ENCODE measurements around the gene LRRC74A. TPM values are rescaled to one million over a fixed set of nuclear protein-coding genes. Genes with fewer than 3 reads are reported as not detected.
"Not testable (repeated sequence)": the region's sequence is repeated elsewhere in the genome, so short reads cannot be mapped to it uniquely, and the experiment has no call there.

The LRRC74A gene
- total RNA-seq, 2 experiments from 2014 or later: not detected

DNA sequence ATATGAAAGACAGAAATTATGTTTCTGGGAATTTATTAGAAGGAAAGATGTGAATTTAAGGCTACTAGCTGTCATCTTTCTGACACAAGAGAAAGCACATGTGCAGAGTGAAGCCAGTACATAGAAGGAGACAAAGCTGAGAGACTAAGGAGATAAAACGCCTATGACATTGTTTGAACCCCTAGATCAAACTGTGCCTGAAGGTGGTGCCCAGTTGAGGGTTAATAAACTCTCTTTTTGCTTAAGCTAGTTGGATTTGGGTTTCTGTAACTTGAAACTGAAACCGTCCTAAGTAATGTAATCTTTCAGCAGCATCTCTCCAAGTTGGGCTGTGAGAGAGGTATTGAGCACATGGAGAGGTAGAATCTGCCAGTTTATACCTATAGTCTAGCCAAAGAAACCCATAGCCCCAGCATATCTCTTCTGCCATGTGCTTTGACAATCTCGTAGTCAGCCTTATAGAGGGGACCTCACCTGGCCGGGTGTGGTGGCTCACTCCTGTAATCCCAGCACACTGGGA lies 84.2 kb downstream of the LRRC74A start:
- ChIA-PET CTCF (interaction anchor here (0.9 to 1.5 kb wide), 4 partner anchors 10 to 160 kb away, joined by 3 to 5 read pairs (median 4); no protein-coding TSS in a partner anchor), POLR2A (interaction anchor here (0.6 kb wide), 1 partner anchor 163 kb away, joined by 4 read pairs; no protein-coding TSS in a partner anchor)

DNA sequence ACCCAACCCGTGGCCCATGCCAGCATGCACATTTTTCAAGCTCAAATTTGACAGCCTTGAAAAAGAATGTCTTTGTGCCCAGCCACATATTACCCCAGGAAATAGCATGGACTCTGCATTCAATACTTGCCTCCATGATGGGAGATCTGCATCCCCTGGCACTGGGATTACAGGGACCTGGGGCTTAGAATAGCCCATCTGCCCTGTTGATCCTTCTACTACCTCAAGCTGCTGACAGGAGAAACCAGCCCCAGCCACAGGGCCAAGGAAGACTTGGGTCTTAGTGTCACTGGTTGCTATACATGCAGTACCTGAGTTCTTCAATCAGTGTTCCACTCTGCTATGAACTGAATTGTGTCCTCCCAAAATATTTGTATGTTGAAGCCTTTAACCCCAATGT lies 85.3 kb downstream of the LRRC74A start:
- POLR2A ChIA-PET: no interaction called here
- CTCF ChIA-PET: interaction anchor here (0.8 to 2.9 kb wide), 7 partner anchors 9 to 159 kb away, joined by 3 to 14 read pairs (median 5); no protein-coding TSS in a partner anchor

DNA sequence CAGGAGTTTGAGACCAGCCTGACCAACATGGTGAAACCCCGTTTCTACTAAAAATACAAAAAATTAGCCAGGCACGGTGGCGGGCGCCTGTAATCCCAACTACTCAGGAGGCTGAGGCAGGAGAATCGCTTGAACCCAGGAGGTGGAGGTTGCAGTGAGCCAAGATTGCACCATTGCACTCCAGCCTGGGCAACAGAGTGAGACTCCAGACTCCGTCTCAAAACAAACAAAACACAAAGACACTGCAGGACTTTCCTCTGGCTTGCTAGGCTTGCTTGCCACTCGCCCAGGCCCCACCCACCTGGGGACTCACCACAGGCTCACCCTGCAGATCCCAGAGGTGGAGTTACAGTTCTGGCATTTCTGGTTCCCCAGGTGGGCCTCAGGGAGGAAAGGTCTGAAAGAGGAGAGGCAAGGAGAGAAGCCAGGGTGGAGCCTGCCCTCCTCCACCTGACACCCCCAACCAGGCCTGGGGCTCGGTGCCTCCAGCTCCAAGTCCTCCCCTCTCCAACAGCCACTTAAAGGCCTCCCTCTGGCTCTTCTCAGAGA lies 88.4 kb downstream of the LRRC74A start:
- POLR2A ChIA-PET: not testable (repeated sequence)
- CTCF ChIA-PET: interaction anchor here (0.6 to 7.4 kb wide), 12 partner anchors 10 to 155 kb away, joined by 3 to 57 read pairs (median 10); no protein-coding TSS in a partner anchor

DNA sequence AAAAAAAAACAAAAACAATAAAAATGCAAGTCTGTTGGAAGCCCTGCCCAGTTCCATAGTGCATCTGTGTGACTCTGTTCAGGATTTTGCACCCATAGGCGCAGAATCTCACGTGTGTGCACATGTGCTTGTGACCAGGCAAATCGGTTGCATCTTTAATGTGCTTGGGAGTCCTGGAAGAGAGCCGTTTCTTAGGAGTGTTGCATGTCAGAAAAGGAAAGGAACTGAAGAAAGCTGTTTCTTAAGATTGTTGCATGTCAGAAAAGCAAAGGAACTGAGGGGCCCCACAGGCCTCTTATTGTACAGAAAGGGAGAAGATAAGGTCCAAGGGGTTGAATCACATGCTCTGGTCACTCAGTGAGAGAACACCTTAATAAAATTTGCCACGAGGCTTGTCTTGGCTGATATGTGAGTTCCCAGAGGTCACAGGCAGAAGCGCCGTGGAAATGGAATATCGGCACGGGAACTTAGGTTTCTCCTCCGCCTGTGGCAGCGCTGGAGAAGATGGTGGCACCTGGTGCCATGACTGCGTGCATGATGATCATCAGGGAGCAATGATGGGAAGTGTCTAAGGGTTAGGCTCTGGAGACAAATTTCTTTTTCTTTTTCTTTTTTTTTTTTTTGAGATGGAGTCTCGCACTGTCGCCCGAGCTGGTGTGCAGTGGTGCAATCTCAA lies 90.0 kb downstream of the LRRC74A start:
- ChIA-PET CTCF (interaction anchor here (0.8 to 7.4 kb wide), 4 partner anchors 129 to 154 kb away, joined by 3 to 57 read pairs (median 5); no protein-coding TSS in a partner anchor), POLR2A (no interaction called here)

DNA sequence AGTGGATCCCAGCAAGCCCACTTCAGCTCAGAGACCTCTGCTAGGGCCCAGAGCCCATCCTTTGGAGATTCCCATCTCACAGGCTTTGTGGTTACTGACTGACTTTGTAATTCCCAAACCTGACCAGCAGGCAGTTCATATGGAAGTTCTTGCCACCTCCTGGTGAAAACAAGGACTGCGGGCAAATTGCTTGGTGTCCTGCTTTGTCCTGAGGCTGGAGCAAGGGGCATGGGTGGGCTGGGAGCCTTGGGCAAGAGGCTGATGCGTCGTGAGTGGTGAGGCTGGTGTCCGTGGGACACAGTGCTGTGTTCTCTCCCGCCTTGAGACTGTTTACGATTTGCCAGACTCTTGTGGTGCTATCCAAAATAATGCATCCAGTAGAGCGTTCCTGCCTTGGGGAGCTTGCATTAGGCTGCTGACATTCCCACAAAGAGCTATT lies 91.0 kb downstream of the LRRC74A start:
- ChIA-PET POLR2A (no interaction called here), CTCF (interaction anchor here (0.8 to 7.4 kb wide), 5 partner anchors 17 to 153 kb away, joined by 3 to 57 read pairs (median 4); no protein-coding TSS in a partner anchor)

DNA sequence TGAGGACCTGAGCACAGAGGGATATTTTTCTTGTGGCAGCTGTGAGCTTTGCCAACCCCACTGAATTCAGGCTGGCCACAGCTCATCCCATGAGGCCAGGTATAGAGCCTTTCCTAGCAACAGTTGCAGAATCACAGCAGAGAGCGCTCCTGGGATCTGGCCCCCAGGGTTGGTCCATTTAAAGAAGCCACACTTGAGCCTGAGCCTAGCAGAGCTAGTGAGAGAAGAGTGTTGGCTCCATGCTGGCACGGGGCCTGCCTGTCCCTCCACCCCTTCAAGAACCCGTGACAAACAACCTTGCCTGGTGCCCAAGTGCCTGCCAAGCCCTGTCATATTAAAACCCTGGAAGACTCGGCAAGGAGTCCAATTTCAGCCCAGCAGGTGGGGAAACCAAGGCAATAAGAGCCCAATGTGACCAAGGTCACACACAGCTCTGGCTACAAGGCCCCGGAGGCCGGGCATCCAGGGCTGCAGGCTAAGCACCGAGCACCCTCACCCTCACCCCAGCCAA lies 91.6 kb downstream of the LRRC74A start:
- CTCF ChIA-PET: interaction anchor here (1.2 to 7.4 kb wide), 4 partner anchors 16 to 152 kb away, joined by 3 to 57 read pairs (median 5); no protein-coding TSS in a partner anchor
- POLR2A ChIA-PET: no interaction called here

DNA sequence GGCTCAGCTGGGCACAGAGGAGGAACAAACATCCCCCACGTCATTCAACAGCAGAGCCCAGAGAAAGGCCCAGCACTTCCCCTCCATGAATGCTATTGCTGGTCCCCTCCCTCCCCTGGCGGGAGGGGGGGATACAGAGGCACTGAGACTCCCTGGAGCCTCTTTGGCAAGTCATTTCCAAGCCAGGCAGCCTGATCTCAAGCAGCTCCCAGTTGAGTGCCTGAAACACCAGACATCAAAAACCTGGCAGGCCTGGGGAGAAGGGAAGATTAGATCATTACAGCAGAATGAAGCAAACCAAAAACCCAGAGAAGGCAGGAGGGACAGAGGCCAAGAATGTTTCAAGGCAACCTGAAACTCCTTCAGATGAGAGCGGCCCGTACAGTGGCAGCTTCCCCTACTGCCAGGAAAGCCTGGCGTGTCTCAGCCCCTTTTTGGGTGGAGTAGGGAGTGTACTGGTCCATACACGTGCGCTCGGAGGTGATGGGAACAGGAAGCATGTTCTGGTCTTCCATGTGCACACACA lies 92.1 kb downstream of the LRRC74A start:
- CTCF ChIA-PET: interaction anchor here (1.9 to 7.4 kb wide), 2 partner anchors 30 to 152 kb away, joined by 4 to 57 read pairs; no protein-coding TSS in a partner anchor
- POLR2A ChIA-PET: no interaction called here

DNA sequence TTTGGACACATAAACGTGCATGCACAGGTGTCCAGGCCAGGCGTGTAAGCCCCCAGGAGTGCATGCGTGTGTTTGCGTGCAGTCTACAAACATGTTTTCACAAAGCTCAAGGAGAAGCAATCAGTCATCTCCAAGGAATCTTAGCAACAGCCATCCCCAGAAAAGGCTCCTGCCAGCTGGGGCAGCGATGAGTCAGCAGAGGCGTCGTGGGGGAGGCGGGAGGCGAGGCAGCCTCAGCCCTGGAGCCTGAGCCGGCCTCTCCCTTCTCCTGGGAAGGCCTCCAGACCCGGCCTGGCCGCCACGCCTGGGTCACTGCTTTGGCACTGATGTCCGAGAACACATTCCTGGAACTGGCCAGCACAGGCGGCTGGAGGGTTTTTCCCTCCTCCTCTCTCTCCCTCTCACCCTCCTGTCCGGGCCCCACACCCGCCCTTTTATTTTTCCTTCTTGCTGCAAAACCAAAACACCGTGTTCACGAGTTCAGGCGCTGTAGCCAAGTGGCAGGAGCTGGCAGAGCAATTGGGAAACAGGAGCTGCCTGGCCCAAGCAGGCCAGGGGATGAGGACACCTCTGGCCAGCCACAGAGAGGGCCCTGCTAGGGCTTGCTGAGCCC lies 92.7 kb downstream of the LRRC74A start:
- ChIA-PET POLR2A (no interaction called here), CTCF (interaction anchor here (1.0 to 7.4 kb wide), 4 partner anchors 11 to 151 kb away, joined by 3 to 57 read pairs (median 4); no protein-coding TSS in a partner anchor)

Other genes starting within 250 kb of the LRRC74A start
- gene VASH1, start 64.9 kb upstream of the LRRC74A start, total RNA-seq: 1 to 10 TPM; 5.1 to 5.9 TPM
- 10 to 100 TPM; 15.1 to 16.3 TPM for gene ANGEL1, start 13.5 kb upstream of the LRRC74A start, total RNA-seq
- 10 to 100 TPM; 27.0 to 27.2 TPM for gene IRF2BPL, start 202.3 kb downstream of the LRRC74A start, total RNA-seq